Measurements from ENCODE around the gene DNM3.

The DNM3 gene

GRCh38 chr1:172351346-172351745 is 510.0 kb downstream of the DNM3 start:
- DNase-seq (ENCODE audit: low read depth) = no peak
- TF ChIP-seq CTCF (conservative IDR thresholded peaks at IDR 0.05; ENCODE audit: low read depth, low read length) = no peak

DNA sequence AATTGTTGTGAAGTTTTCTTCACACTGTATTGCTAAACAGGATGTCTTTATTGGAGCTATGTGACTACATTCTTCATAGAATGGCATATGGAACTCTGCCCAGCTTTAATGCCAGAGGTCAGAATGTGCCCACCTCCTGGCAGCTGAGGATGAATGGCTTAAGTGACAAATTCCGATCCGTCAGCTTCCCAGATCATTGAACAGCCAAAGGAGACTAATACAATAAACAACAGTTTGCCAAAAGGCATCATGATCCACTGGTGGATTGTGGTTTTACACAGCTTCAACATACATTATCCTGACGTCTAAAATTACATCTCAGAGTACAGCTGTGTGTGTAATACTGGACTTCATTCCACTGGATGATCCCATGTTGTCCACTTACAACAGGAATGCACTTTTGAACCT is 510.5 kb downstream of the DNM3 start:
- peak; percentile 56 for DNase-seq (ENCODE audit: low read depth)
- no peak overlapping the region for H3K4me3 ChIP-seq (ENCODE audit: low read length)
- no peak for TF ChIP-seq CTCF (conservative IDR thresholded peaks at IDR 0.05; ENCODE audit: low read depth, low read length)

More at GRCh38 chr1:172351346-172351745, 510.0 kb downstream of the DNM3 start:
- no peak overlapping the region for H3K4me3 ChIP-seq (ENCODE audit: low read length)

DNA sequence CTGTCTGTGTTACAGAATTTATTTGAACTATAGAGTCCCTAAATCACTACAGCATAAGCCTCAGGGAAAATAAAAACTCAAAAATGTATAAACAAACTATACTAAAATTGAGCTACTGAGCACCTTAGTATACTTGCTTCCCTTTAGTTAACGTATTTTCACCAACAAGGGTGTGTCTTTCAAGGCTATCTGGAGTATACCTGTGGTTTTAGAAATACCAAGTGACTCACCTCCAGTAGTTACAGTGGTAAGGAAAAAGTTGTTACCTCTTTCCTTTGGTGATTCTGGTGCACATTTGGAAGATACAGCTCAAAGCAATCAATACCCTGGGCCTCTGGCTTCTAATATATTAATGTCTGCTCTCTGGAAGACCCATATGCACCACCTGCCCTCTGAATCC is 511.1 kb downstream of the DNM3 start:
- no peak overlapping the region for H3K4me3 ChIP-seq (ENCODE audit: low read length)
- TF ChIP-seq CTCF (conservative IDR thresholded peaks at IDR 0.05; ENCODE audit: low read depth, low read length) = no peak
- no peak for DNase-seq (ENCODE audit: low read depth)

DNA sequence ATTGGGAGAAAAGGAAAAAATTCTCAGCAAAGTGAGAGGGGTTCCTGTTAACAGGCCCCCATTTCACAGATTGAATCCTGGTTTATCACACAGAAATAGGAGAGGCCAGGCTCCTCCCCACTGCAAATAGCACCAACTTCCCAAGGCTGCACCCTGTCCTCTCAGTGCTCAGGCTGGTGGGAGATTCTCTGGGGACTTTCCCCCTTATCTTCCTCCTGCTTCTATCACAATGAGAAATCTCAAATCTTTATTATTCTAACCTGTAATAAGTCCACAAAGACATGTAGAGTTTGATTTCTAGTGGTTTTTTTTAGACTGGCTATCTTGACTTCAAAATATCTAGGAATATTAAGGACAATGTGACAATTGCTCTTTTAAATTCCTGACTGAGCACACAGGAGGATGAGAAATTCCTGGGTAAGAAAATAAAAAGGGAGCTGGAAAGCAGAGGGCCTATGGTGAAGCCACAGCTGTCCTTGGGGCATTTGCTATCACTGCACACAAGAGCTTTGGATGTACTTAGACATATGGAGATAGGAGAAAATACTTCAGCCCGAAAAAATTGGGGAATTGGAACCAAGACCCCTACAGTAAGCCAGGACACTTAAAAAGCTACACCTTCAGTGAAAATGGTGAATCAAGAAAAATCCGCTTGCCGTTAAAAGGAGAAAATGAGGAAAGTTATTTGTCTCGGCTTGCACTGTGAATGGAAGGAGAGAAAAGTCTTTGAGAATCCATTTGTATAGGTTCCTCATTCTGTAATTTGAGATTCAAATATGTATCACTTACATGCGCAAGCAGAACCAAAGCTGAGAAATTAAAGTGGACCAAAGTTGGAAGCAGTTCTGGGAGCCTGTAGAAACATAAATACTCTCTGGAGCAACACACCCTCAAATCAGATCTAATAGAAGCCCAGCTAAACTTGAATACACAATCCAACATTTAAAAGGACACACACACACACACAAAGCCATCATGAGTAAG is 513.3 kb downstream of the DNM3 start:
- no peak overlapping the region for H3K4me3 ChIP-seq (ENCODE audit: low read length)
- DNase-seq (ENCODE audit: low read depth) = no peak
- no peak for TF ChIP-seq CTCF (conservative IDR thresholded peaks at IDR 0.05; ENCODE audit: low read depth, low read length)

- no peak for DNase-seq (ENCODE audit: low read depth)
- no peak for TF ChIP-seq CTCF (conservative IDR thresholded peaks at IDR 0.05; ENCODE audit: low read depth, low read length)
- H3K4me3 ChIP-seq (ENCODE audit: low read length) = no peak overlapping the region
Measured at GRCh38 chr1:172356620-172357019, 515.3 kb downstream of the DNM3 start.

- TF ChIP-seq CTCF (conservative IDR thresholded peaks at IDR 0.05; ENCODE audit: low read depth, low read length) = no peak
- no peak for DNase-seq (ENCODE audit: low read depth)
- no peak overlapping the region for H3K4me3 ChIP-seq (ENCODE audit: low read length)
Measured at GRCh38 chr1:172357753-172358385, 516.6 kb downstream of the DNM3 start.
